Measurements from ENCODE around the gene PACS2. TPM values are rescaled to one million over a fixed set of nuclear protein-coding genes. Genes with fewer than 3 reads are reported as not detected.

The PACS2 gene
- total RNA-seq, 1 donor from 2014 or later: 48.4 TPM

- DNase-seq (ENCODE audit: low read depth in 2 of 2): no peak
Observed at GRCh38 chr14:105384605-105385321, 70.2 kb downstream of the PACS2 start.

GRCh38 chr14:105385322-105385637 lies 70.7 kb downstream of the PACS2 start:
- no peak for DNase-seq (ENCODE audit: low read depth in 2 of 2)

GRCh38 chr14:105385698-105386365 lies 71.3 kb downstream of the PACS2 start:
- DNase-seq (ENCODE audit: low read depth in 2 of 2): no peak

- no peak for DNase-seq (ENCODE audit: low read depth in 2 of 2)
Observed at GRCh38 chr14:105386581-105387529, 72.3 kb downstream of the PACS2 start.

GRCh38 chr14:105387530-105387922 lies 73.0 kb downstream of the PACS2 start:
- no peak for DNase-seq (ENCODE audit: low read depth in 2 of 2)

- no peak for DNase-seq (ENCODE audit: low read depth in 2 of 2)
Observed at GRCh38 chr14:105388110-105388951, 73.8 kb downstream of the PACS2 start.

GRCh38 chr14:105388976-105389375 lies 74.4 kb downstream of the PACS2 start:
- no peak for DNase-seq (ENCODE audit: low read depth in 2 of 2)

GRCh38 chr14:105389534-105389933 lies 75.0 kb downstream of the PACS2 start:
- no peak for DNase-seq (ENCODE audit: low read depth in 2 of 2)

GRCh38 chr14:105389976-105390848 lies 75.7 kb downstream of the PACS2 start:
- no peak for DNase-seq (ENCODE audit: low read depth in 2 of 2)

- DNase-seq (ENCODE audit: low read depth in 2 of 2): no peak
Observed at GRCh38 chr14:105390849-105391500, 76.4 kb downstream of the PACS2 start.

- DNase-seq (ENCODE audit: low read depth in 2 of 2): no peak
Observed at GRCh38 chr14:105391541-105391940, 77.0 kb downstream of the PACS2 start.

GRCh38 chr14:105392131-105393090 lies 77.9 kb downstream of the PACS2 start:
- DNase-seq (ENCODE audit: low read depth in 2 of 2): no peak

- DNase-seq (ENCODE audit: low read depth in 2 of 2): no peak
Observed at GRCh38 chr14:105393151-105393550, 78.6 kb downstream of the PACS2 start.

GRCh38 chr14:105394714-105395537 lies 80.4 kb downstream of the PACS2 start:
- no peak for DNase-seq (ENCODE audit: low read depth in 2 of 2)

GRCh38 chr14:105395538-105395854 lies 80.9 kb downstream of the PACS2 start:
- no peak for DNase-seq (ENCODE audit: low read depth in 2 of 2)

GRCh38 chr14:105397350-105397931 lies 82.9 kb downstream of the PACS2 start:
- no peak for DNase-seq (ENCODE audit: low read depth in 2 of 2)

- DNase-seq (ENCODE audit: low read depth in 2 of 2): peak; percentile 84 to 90
Observed at GRCh38 chr14:105398044-105398725, 83.6 kb downstream of the PACS2 start, which contains the start of gene TEX22. TEX22 (plus strand) TSS chr14:105398538; CDS start chr14:105399341, 803 bp downstream.

Data from lung microvascular endothelial cell (primary cell).